ENCODE measurements around the gene ASTN1.

The ASTN1 gene

GRCh38 chr1:176983731-176984130 is 180.8 kb downstream of the ASTN1 start:
- Mint-ChIP-seq H3K4me3 (no peak overlapping the region), H3K4me1 (ENCODE audit: low read depth) (no peaks in the 10 kb centered on the region), H3K36me3 (ENCODE audit: low read depth) (no peaks in the 10 kb centered on the region), H3K9me3 (no peaks in the 10 kb centered on the region), H3K27me3 (peaks cover 7% of the 10 kb centered on the region), H3K27ac (no peak overlapping the region)

- H3K4me3 Mint-ChIP-seq: no peak overlapping the region
- no peaks in the 10 kb centered on the region for H3K4me1 Mint-ChIP-seq (ENCODE audit: low read depth)
- no peaks in the 10 kb centered on the region for H3K36me3 Mint-ChIP-seq (ENCODE audit: low read depth)
- no peaks in the 10 kb centered on the region for H3K9me3 Mint-ChIP-seq
- no peak overlapping the region for H3K27ac Mint-ChIP-seq
- H3K27me3 Mint-ChIP-seq: no peaks in the 10 kb centered on the region
These were observed 187.7 kb downstream of the ASTN1 start for GRCh38 chr1:176976771-176977170.

- Mint-ChIP-seq H3K4me3 (no peak overlapping the region), H3K36me3 (ENCODE audit: low read depth) (no peaks in the 10 kb centered on the region), H3K27me3 (no peaks in the 10 kb centered on the region), H3K9me3 (no peaks in the 10 kb centered on the region), H3K4me1 (ENCODE audit: low read depth) (no peaks in the 10 kb centered on the region), H3K27ac (no peak overlapping the region)
These were observed 188.3 kb downstream of the ASTN1 start for GRCh38 chr1:176976225-176976624.

GRCh38 chr1:176964687-176965086 is 199.8 kb downstream of the ASTN1 start:
- Mint-ChIP-seq H3K27me3 (peaks cover 3% of the 10 kb centered on the region), H3K9me3 (no peaks in the 10 kb centered on the region), H3K27ac (no peak overlapping the region), H3K4me3 (no peak overlapping the region), H3K36me3 (ENCODE audit: low read depth) (no peaks in the 10 kb centered on the region), H3K4me1 (ENCODE audit: low read depth) (no peaks in the 10 kb centered on the region)

GRCh38 chr1:176963181-176963580 is 201.3 kb downstream of the ASTN1 start:
- Mint-ChIP-seq H3K36me3 (ENCODE audit: low read depth) (no peaks in the 10 kb centered on the region), H3K4me1 (ENCODE audit: low read depth) (no peaks in the 10 kb centered on the region), H3K27ac (no peak overlapping the region), H3K9me3 (no peaks in the 10 kb centered on the region), H3K4me3 (no peak overlapping the region), H3K27me3 (no peaks in the 10 kb centered on the region)

- no peaks in the 10 kb centered on the region for H3K4me1 Mint-ChIP-seq (ENCODE audit: low read depth)
- H3K36me3 Mint-ChIP-seq (ENCODE audit: low read depth): no peaks in the 10 kb centered on the region
- H3K4me3 Mint-ChIP-seq: no peak overlapping the region
- H3K9me3 Mint-ChIP-seq: peaks cover 4% of the 10 kb centered on the region
- no peak overlapping the region for H3K27ac Mint-ChIP-seq
- peaks cover 3% of the 10 kb centered on the region for H3K27me3 Mint-ChIP-seq
These were observed 202.8 kb downstream of the ASTN1 start for GRCh38 chr1:176961678-176962077.

GRCh38 chr1:176959191-176959820 is 205.2 kb downstream of the ASTN1 start:
- Mint-ChIP-seq H3K4me1 (ENCODE audit: low read depth) (no peaks in the 10 kb centered on the region), H3K27me3 (peaks cover 3% of the 10 kb centered on the region), H3K4me3 (no peak overlapping the region), H3K36me3 (ENCODE audit: low read depth) (no peaks in the 10 kb centered on the region), H3K9me3 (peaks cover 4% of the 10 kb centered on the region), H3K27ac (no peak overlapping the region)

GRCh38 chr1:176957603-176958002 is 206.9 kb downstream of the ASTN1 start:
- Mint-ChIP-seq H3K36me3 (ENCODE audit: low read depth) (no peaks in the 10 kb centered on the region), H3K27ac (no peak overlapping the region), H3K27me3 (peaks cover 3% of the 10 kb centered on the region), H3K4me3 (no peak overlapping the region), H3K4me1 (ENCODE audit: low read depth) (no peaks in the 10 kb centered on the region), H3K9me3 (peaks cover 8% of the 10 kb centered on the region)

GRCh38 chr1:176954242-176954641 is 210.3 kb downstream of the ASTN1 start:
- H3K4me3 Mint-ChIP-seq: no peak overlapping the region
- H3K9me3 Mint-ChIP-seq: peaks cover 8% of the 10 kb centered on the region
- no peaks in the 10 kb centered on the region for H3K4me1 Mint-ChIP-seq (ENCODE audit: low read depth)
- no peaks in the 10 kb centered on the region for H3K36me3 Mint-ChIP-seq (ENCODE audit: low read depth)
- H3K27me3 Mint-ChIP-seq: peaks cover 3% of the 10 kb centered on the region
- no peak overlapping the region for H3K27ac Mint-ChIP-seq

- H3K36me3 Mint-ChIP-seq (ENCODE audit: low read depth): no peaks in the 10 kb centered on the region
- H3K9me3 Mint-ChIP-seq: peaks cover 4% of the 10 kb centered on the region
- H3K27me3 Mint-ChIP-seq: no peaks in the 10 kb centered on the region
- no peak overlapping the region for H3K4me3 Mint-ChIP-seq
- H3K4me1 Mint-ChIP-seq (ENCODE audit: low read depth): no peaks in the 10 kb centered on the region
- H3K27ac Mint-ChIP-seq: no peak overlapping the region
These were observed 213.7 kb downstream of the ASTN1 start for GRCh38 chr1:176950736-176951324.

- Mint-ChIP-seq H3K27me3 (no peaks in the 10 kb centered on the region), H3K4me1 (ENCODE audit: low read depth) (no peaks in the 10 kb centered on the region), H3K9me3 (peaks cover 3% of the 10 kb centered on the region)
These were observed 215.4 kb downstream of the ASTN1 start for GRCh38 chr1:176949033-176949662.

GRCh38 chr1:176944606-176945005 is 219.9 kb downstream of the ASTN1 start:
- Mint-ChIP-seq H3K27me3 (no peaks in the 10 kb centered on the region), H3K4me1 (ENCODE audit: low read depth) (no peaks in the 10 kb centered on the region), H3K36me3 (ENCODE audit: low read depth) (no peaks in the 10 kb centered on the region), H3K4me3 (no peak overlapping the region), H3K27ac (no peak overlapping the region), H3K9me3 (no peaks in the 10 kb centered on the region)

More at GRCh38 chr1:176949033-176949662, 215.4 kb downstream of the ASTN1 start:
- H3K4me3 Mint-ChIP-seq: no peak overlapping the region
- no peak overlapping the region for H3K27ac Mint-ChIP-seq
- H3K36me3 Mint-ChIP-seq (ENCODE audit: low read depth): no peaks in the 10 kb centered on the region

GRCh38 chr1:176943783-176944182 is 220.7 kb downstream of the ASTN1 start:
- Mint-ChIP-seq H3K36me3 (ENCODE audit: low read depth) (no peaks in the 10 kb centered on the region), H3K4me1 (ENCODE audit: low read depth) (no peaks in the 10 kb centered on the region), H3K27ac (no peak overlapping the region), H3K4me3 (no peak overlapping the region), H3K27me3 (no peaks in the 10 kb centered on the region), H3K9me3 (no peaks in the 10 kb centered on the region)

- Mint-ChIP-seq H3K27ac (no peak overlapping the region), H3K9me3 (no peaks in the 10 kb centered on the region), H3K27me3 (no peaks in the 10 kb centered on the region), H3K4me3 (no peak overlapping the region), H3K4me1 (ENCODE audit: low read depth) (no peaks in the 10 kb centered on the region), H3K36me3 (ENCODE audit: low read depth) (no peaks in the 10 kb centered on the region)
These were observed 222.2 kb downstream of the ASTN1 start for GRCh38 chr1:176942346-176942745.

GRCh38 chr1:176939993-176940392 is 224.5 kb downstream of the ASTN1 start:
- no peak overlapping the region for H3K27ac Mint-ChIP-seq
- no peak overlapping the region for H3K4me3 Mint-ChIP-seq
- no peaks in the 10 kb centered on the region for H3K36me3 Mint-ChIP-seq (ENCODE audit: low read depth)
- no peaks in the 10 kb centered on the region for H3K4me1 Mint-ChIP-seq (ENCODE audit: low read depth)
- peaks cover 3% of the 10 kb centered on the region for H3K9me3 Mint-ChIP-seq
- no peaks in the 10 kb centered on the region for H3K27me3 Mint-ChIP-seq
